Limb (tissue), 2 donors: Measurements from ENCODE around the gene COL21A1.
"Not testable (repeated sequence)": the region's sequence is repeated elsewhere in the genome, so short reads cannot be mapped to it uniquely, and the experiment has no call there.

ENCODE experiments used
- DNase-seq, 2 donors: peaks; one replicate each; pipeline ENCODE4 v3.0.0-alpha.2; 2016; ENCODE audit errors: extremely low spot score in 2 of 2

COL21A1 gene

GRCh38 chr6:56246881-56247653, at the start of gene COL21A1:
COL21A1 (minus strand) TSS chr6:56247580; CDS start chr6:56182618, 64,962 bp downstream.
- peak; percentile 69 to 73 for DNase-seq

GRCh38 chr6:56293781-56294180, 46.4 kb upstream of the COL21A1 start:
- DNase-seq, result no peak

- DNase-seq, result peak; percentile 56 to 90
Observed at GRCh38 chr6:56292505-56293181, 45.3 kb upstream of the COL21A1 start.

GRCh38 chr6:56291302-56291917, 44.0 kb upstream of the COL21A1 start:
- DNase-seq, result no peak

- no peak for DNase-seq
Observed at GRCh38 chr6:56289721-56290120, 42.3 kb upstream of the COL21A1 start.

DNA sequence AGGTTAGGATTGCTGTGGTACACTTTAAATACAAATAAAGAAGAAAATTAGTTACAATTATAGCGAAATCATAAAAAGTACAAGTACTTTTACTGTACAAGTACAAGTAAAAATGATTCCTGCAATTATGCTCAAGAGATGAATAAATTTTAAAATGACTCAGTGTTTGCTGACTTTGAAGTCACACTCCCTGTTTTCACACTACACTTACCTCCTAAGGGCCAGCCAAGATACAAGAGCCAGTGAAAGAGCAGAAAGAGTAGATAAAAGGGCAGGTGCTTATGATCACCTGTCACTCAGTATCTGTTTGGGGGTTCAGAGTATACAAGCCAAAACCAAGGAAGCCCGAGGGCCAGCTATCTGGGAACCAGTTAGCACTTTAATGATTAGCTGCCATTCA, 41.0 kb upstream of the COL21A1 start:
- no peak for DNase-seq

- DNase-seq, result no peak
Observed at GRCh38 chr6:56282391-56282790, 35.0 kb upstream of the COL21A1 start.

DNA sequence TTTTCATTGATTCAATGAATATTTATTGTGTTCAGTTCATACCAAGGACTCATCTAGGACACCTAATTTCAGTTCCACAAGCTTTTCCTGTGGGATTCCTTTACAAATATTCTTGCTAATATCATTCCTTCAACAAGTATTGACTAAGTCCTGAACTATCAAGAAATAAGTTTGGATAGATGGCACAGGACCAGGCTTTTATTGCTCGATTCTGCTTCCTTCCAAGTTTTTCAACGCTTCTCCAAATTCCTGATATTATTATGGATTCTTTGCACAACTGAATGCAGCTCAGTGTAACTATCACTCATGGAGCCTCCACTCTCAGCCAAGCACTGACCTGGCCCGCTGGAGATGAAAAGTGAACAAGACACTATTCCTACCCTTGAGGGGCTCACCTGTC, 32.7 kb upstream of the COL21A1 start:
- DNase-seq, result no peak

GRCh38 chr6:56279331-56280080, 32.1 kb upstream of the COL21A1 start:
- DNase-seq, result no peak

GRCh38 chr6:56278171-56278591, 30.8 kb upstream of the COL21A1 start:
- DNase-seq, result peak in 1 of 2 donors; percentile 27

DNA sequence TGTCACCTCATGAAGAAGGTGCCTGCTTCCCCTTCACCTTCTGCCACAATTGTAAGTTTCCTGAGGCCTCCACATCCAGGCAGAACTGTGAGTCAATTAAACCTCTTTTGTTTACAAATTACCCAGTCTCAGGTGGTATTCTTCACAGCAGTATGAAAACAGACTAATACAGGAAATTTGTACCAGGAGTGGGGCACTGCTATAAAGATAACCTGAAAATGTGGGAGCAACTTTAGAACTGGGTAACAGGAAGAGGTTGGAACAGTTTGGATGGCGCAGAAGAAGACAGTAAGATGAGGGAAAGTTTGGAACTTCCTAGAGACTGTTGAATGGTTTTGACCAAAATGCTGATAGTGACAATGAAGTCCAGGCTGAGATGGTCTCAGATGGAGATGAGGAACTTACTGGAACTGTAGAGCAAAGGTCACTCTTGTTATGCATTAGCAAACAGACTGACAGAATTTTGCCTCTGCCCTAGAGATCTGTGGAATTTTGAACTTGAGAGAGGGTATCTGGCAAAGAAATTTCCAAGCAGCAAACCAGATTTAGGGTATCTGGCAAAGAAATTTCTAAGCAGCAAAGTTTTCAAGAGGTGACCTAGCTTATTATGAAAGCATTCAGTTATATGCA, 23.5 kb upstream of the COL21A1 start:
- no peak for DNase-seq

GRCh38 chr6:56268266-56268665, 20.9 kb upstream of the COL21A1 start:
- DNase-seq, result no peak

DNA sequence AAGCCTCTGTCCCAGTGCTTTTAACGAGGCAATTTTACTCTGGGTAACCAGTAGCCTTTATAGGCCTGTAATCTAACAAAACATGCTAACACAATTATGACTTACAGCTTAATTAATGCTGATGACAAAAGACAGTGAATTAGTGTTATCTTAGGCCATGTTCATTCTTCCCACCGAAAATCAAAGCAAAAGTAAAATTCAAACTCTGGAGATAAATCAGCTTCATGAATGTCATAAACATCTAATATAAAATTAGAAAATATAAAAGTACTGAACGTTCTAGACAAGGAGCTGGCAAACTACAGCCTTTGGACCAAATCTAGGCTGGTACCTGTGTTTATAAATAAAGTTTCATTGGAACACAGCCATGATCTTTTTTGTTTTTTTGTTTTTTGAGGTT, 18.6 kb upstream of the COL21A1 start:
- no peak for DNase-seq

DNA sequence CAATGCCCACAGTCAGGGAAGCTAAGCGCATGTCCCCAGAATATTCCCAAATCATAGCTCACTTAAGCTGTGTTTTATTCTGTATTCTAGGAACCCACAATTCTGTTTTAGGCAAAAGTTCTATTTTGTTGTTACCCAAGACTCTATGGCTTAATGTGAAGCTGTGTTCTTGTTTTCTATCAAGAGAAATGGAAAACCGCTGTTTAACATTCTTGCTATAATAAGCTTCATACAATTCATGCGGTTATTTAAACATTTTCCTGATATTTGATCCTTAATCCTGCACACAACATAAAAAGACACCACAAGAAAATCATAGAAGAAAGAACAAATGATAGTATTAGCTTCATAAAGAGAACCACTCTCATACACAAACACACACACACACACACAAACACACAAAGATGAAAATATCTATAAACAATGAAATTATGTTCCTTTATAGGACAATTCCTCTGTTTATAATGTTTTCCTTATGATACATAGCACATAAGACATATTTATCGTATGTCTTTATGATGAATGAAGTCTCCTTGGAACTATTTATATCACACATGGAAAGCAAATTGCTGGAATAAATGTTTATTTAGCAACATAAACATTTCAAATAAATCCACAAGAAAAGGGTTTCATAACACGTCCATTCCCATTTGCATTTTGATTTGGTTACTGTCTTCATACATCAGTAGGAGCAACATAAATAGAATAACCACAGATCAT, 16.4 kb upstream of the COL21A1 start:
- no peak for DNase-seq

GRCh38 chr6:56260593-56260992, 13.2 kb upstream of the COL21A1 start:
- DNase-seq, result not testable (repeated sequence)

- peak in 1 of 2 donors; percentile 76 for DNase-seq
Observed at GRCh38 chr6:56259234-56260077, 12.1 kb upstream of the COL21A1 start.

DNA sequence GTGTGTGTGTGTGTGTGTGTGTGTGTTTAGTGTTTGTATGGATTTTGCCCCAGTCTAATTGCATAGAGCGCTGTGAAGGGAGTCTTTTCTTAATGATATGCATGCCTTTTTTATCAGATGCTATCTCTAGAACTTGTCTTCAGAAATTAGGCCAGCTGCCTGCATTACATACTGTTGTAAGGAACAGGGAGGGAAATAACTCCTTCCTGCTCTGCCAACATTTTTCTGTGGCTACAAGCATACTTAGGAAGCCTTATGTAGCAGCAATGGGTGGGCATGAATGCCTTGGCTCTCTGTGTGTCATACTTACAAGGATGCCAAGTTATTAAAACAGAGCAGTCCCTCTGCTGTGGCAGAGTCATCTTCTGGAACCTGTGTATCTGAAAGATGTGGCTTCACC, 8.0 kb upstream of the COL21A1 start:
- no peak for DNase-seq

- no peak for DNase-seq
Observed at GRCh38 chr6:56250266-56250665, 2.9 kb upstream of the COL21A1 start.

DNA sequence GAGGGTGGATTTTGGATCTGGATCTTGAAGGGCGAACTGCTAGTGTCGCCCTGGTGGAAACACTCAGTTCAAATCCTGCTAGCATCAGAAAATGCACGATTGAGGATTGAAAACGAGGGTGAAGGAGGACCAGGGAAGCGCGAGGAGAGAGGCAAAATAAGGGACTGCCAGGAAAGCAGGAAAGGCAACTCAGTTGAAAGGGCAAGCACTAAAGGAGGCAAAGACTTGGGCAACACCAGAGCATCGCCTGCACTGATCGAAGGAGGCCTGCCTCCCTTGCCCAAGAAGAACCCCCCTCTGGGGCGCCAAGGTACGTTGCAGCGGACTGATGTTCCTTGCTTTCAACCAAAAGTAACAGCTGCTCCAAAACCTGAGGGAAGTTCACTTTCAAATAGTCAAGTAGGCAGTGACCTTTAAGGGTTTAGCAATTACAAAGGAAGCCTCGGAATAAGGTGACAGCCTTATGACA, 308 bp upstream of the COL21A1 start:
- no peak for DNase-seq

GRCh38 chr6:56246541-56246880, 869 bp downstream of the COL21A1 start:
- no peak for DNase-seq
